Spleen (tissue), 3 donors: Measurements from ENCODE around the gene SERAC1.

Experiments
- POLR2A ChIP-seq, 3 donors: fragments of 450-650 bp; IDR thresholded peaks; one replicate each; pipeline ENCODE4 v1.5.1; 2017; ENCODE audit warnings: antibody characterized with exemption in 3 of 3, mild to moderate bottlenecking in 1 of 3
- POLR2AphosphoS5 ChIP-seq, 3 donors: sonication (generic); formaldehyde crosslinking; IDR thresholded peaks; one replicate each; pipeline ENCODE4 v1.5.1; 2017; ENCODE audit warnings: antibody characterized with exemption in 3 of 3

DNA sequence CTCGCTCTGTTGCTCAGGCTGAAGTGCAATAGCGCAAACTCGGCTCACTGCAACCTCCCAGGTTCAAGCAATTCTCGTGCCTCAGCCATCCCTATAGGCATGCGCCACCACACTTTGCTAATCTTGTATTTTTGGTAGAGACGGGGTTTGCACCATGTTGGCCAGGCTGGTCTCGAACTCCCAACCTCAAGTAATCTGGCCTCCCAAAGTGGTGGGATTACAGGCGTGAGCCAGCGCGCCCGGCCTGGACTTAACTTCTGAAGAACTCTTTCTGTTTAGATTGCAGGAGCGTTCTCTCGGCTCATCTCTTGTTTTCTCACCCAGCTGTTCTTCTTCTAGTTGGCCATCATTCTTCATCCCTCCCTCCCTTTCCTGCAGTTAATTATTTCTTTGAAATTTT, 30.4 kb upstream of the SERAC1 start:
- TF ChIP-seq POLR2AphosphoS5 (IDR thresholded peaks at IDR 0.05) = no peak
- TF ChIP-seq POLR2A (IDR thresholded peaks at IDR 0.05) = no peak
